SU-DHL-6 (cell line): ENCODE measurements around the gene GPAM.

Experiments used
- H2AFZ ChIP-seq: fragments of 200-600 bp; sonication (generic); 2 replicates; pipeline ENCODE4 v1.6.1; 2014; ENCODE audit warnings: low read depth, mild to moderate bottlenecking, moderate library complexity, mixed read lengths, antibody characterized with exemption, low read length; ENCODE audit not compliant: severe bottlenecking
- H3F3A ChIP-seq: fragments of 200-600 bp; shearing (Covaris generic); 2 replicates; pipeline ENCODE4 v1.6.0; 2016; ENCODE audit warnings: antibody characterized with exemption, mild to moderate bottlenecking; ENCODE audit not compliant: insufficient read depth
- H3K27ac ChIP-seq: fragments of 200-600 bp; sonication (generic); 2 replicates; pipeline ENCODE4 v1.5.1; 2016; ENCODE audit warnings: low read depth, mild to moderate bottlenecking, low read length, moderate library complexity, mixed read lengths
- H3K27me3 ChIP-seq: fragments of 200-600 bp; sonication (generic), shearing (Covaris generic); 2 replicates; pipeline ENCODE4 v1.6.0; 2014; ENCODE audit warnings: mild to moderate bottlenecking, low read length
- H3K36me3 ChIP-seq: fragments of 200-600 bp; sonication (generic); 2 replicates; pipeline ENCODE4 v1.6.1; 2014; ENCODE audit warnings: mild to moderate bottlenecking, low read length, mixed read lengths
- H3K4me2 ChIP-seq: fragments of 300-600, 200-600 bp; shearing (Covaris generic), sonication (generic); 2 replicates; pipeline ENCODE4 v1.6.0; 2014; ENCODE audit warnings: low read length, low read depth, mild to moderate bottlenecking; ENCODE audit not compliant: poor library complexity, severe bottlenecking
- H3K4me3 ChIP-seq: fragments of 200-600 bp; sonication (generic); 2 replicates; pipeline ENCODE4 v1.5.1; 2014; ENCODE audit warnings: antibody characterized with exemption, low read length, mild to moderate bottlenecking, mixed read lengths; ENCODE audit not compliant: insufficient read depth, poor library complexity, severe bottlenecking
- H3K79me2 ChIP-seq: fragments of 200-600 bp; sonication (generic); 2 replicates; pipeline ENCODE4 v1.6.1; 2014; ENCODE audit warnings: mild to moderate bottlenecking, low read length, moderate library complexity; ENCODE audit not compliant: insufficient read depth
- H3K9ac ChIP-seq: fragments of 200-600 bp; sonication (generic); 2 replicates; pipeline ENCODE4 v1.7.0; 2014; ENCODE audit warnings: mild to moderate bottlenecking, low read length
- H3K9me2 ChIP-seq: fragments of 200-600 bp; sonication (generic); replicated peaks from 2 replicates; pipeline ENCODE4 v1.6.1; 2014; ENCODE audit warnings: low read length; ENCODE audit not compliant: insufficient read depth
- H3K9me3 ChIP-seq: fragments of 200-600 bp; sonication (generic); 2 replicates; pipeline ENCODE4 v1.6.1; 2014; ENCODE audit warnings: low read length, mixed read lengths; ENCODE audit not compliant: insufficient read depth
- H4K20me1 ChIP-seq: fragments of 200-600 bp; sonication (generic); 2 replicates; pipeline ENCODE4 v1.6.1; 2014; ENCODE audit warnings: low read depth, mild to moderate bottlenecking, antibody characterized with exemption, low read length, moderate library complexity, mixed read lengths
- EZH2phosphoT487 ChIP-seq: fragments of 200-600 bp; sonication (generic), shearing (Covaris generic); conservative IDR thresholded peaks from 2 replicates; pipeline ENCODE4 v1.6.1; 2018; ENCODE audit warnings: mild to moderate bottlenecking, antibody characterized with exemption, low read length, moderate library complexity, mixed read lengths
- TF ChIP-seq, protein P1 (sequence below): fragments of 200-600 bp; sonication (generic); IDR thresholded peaks from one replicate; pipeline ENCODE4 v1.5.1; 2017; ENCODE audit warnings: antibody characterized with exemption, mild to moderate bottlenecking, low read length, moderate library complexity; ENCODE audit not compliant: insufficient read depth, poor library complexity, severe bottlenecking

GPAM gene

DNA sequence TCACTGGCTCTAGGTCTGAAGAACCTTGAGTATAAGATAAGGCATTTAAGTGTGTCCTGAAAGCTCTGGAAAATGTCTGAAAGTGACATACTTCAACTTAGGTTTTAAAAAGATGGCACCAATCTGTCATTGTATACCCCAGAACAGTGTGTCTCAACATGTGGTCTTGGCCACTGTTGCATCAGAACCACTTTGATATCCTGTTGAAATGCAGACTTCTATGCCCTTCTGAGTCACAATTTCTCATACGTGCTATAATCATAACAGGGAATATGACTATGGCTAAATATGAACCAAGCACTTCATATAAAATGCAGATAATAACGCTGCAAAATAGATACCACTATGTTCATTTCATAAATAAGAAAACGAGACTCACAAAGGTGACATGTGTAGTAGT is 38.0 kb upstream of the GPAM start:
- H3K9me3 ChIP-seq: peaks cover 5% of the 10 kb centered on the region; the same call in 1 of the 2 replicates
- no peaks in the 10 kb centered on the region for H3F3A ChIP-seq
- H3K27ac ChIP-seq: no peak overlapping the region
- H3K27me3 ChIP-seq: no peaks in the 10 kb centered on the region
- no peak overlapping the region for H3K9ac ChIP-seq
- no peak overlapping the region for H3K4me3 ChIP-seq
- no peaks in the 10 kb centered on the region for H3K9me2 ChIP-seq
- no peaks in the 10 kb centered on the region for H3K36me3 ChIP-seq
- TF ChIP-seq, protein P1, sequence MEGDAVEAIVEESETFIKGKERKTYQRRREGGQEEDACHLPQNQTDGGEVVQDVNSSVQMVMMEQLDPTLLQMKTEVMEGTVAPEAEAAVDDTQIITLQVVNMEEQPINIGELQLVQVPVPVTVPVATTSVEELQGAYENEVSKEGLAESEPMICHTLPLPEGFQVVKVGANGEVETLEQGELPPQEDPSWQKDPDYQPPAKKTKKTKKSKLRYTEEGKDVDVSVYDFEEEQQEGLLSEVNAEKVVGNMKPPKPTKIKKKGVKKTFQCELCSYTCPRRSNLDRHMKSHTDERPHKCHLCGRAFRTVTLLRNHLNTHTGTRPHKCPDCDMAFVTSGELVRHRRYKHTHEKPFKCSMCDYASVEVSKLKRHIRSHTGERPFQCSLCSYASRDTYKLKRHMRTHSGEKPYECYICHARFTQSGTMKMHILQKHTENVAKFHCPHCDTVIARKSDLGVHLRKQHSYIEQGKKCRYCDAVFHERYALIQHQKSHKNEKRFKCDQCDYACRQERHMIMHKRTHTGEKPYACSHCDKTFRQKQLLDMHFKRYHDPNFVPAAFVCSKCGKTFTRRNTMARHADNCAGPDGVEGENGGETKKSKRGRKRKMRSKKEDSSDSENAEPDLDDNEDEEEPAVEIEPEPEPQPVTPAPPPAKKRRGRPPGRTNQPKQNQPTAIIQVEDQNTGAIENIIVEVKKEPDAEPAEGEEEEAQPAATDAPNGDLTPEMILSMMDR: no peak
- TF ChIP-seq EZH2phosphoT487: no peak
- no peaks in the 10 kb centered on the region for H3K79me2 ChIP-seq
- H2AFZ ChIP-seq: no peak overlapping the region
- no peak overlapping the region for H3K4me2 ChIP-seq
- H4K20me1 ChIP-seq: no peaks in the 10 kb centered on the region

DNA sequence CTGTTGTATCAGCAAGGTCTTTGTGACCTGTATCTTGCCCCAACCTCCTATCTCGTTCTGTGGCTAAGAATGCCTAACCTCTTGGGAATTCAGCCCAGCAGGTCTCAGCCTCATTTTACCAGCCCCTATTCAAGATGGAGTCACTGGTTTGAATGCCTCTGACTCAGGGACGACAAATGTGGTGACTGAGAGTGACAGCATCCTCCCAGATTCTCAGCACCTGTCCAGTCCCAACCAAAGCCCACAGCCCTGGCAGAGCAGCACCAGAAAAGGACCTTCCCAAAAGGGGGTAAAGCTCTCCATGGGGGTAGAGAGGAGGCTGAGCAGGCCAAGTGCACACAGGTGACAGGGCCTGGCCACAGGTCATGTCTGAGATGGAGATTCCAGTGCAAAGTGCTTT is 35.4 kb upstream of the GPAM start:
- Histone ChIP-seq H3K79me2 (no peaks in the 10 kb centered on the region), H3K4me3 (no peak overlapping the region), H3K27me3 (0 out of 2 replicates have a peak, but pooled peaks cover 1% of the 10 kb centered on the region), H2AFZ (no peak overlapping the region), H3F3A (no peaks in the 10 kb centered on the region), H3K9me2 (no peaks in the 10 kb centered on the region), H3K36me3 (no peaks in the 10 kb centered on the region), H3K9ac (no peak overlapping the region), H3K4me2 (no peak overlapping the region), H3K27ac (no peak overlapping the region), H4K20me1 (no peaks in the 10 kb centered on the region), H3K9me3 (peaks cover 5% of the 10 kb centered on the region; the same call in 1 of the 2 replicates)
- TF ChIP-seq, protein P1: no peak
- no peak for TF ChIP-seq EZH2phosphoT487

DNA sequence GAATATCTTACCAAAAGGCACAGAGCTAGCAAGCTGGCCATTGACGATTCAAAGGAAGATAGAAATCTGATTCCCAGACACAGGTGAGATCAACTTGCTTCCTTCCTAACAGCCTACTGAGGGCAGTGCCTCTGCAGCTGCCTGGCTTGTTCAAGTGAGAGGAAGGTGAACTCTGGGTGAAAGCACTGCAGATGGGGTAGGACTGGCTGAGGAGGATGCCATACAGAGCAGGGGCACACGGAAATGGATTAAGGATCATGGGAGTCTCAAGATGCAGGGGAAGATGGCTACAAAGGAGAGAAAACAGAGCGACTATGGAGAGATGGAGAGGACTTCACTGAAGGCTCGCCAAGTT is 34.4 kb upstream of the GPAM start:
- Histone ChIP-seq H3K4me3 (no peak overlapping the region), H3F3A (no peaks in the 10 kb centered on the region), H3K36me3 (no peaks in the 10 kb centered on the region), H4K20me1 (no peaks in the 10 kb centered on the region), H3K4me2 (no peak overlapping the region), H3K9me3 (peaks cover 5% of the 10 kb centered on the region; the same call in 1 of the 2 replicates), H3K79me2 (no peaks in the 10 kb centered on the region), H2AFZ (no peak overlapping the region), H3K27ac (no peak overlapping the region), H3K9me2 (no peaks in the 10 kb centered on the region), H3K27me3 (0 out of 2 replicates have a peak, but pooled peaks cover 3% of the 10 kb centered on the region), H3K9ac (no peak overlapping the region)
- TF ChIP-seq EZH2phosphoT487: no peak
- TF ChIP-seq, protein P1: no peak
